Smooth muscle cell (in vitro differentiated cells): Measurements from ENCODE around the gene NINL. TPM values are rescaled to one million over a fixed set of nuclear protein-coding genes. Genes with fewer than 3 reads are reported as not detected.
"Not testable (repeated sequence)": the region's sequence is repeated elsewhere in the genome, so short reads cannot be mapped to it uniquely, and the experiment has no call there.

ENCODE experiments used
- DNase-seq: peaks from one replicate; lab custom pipeline; 2025; ENCODE audit not compliant: unreplicated experiment; lab: John Stamatoyannopoulos, UW
- H2AFZ ChIP-seq: fragments of 200-600 bp; sonication (generic); 2 replicates; pipeline ENCODE4 v1.6.0; 2016; ENCODE audit warnings: antibody characterized with exemption, low read depth, mild to moderate bottlenecking
- H3F3A ChIP-seq: fragments of 200-600 bp; sonication (generic); 2 replicates; pipeline ENCODE4 v1.6.0; 2017; ENCODE audit warnings: antibody characterized with exemption, low read depth
- H3K27ac ChIP-seq: fragments of 200-600 bp; sonication (generic); 2 replicates; pipeline ENCODE4 v1.5.1; 2016; ENCODE audit warnings: low read depth, mild to moderate bottlenecking
- H3K27me3 ChIP-seq: fragments of 200-600 bp; sonication (generic); 2 replicates; pipeline ENCODE4 v1.6.1; 2016; ENCODE audit warnings: low read depth, mild to moderate bottlenecking
- H3K36me3 ChIP-seq: fragments of 200-600 bp; sonication (generic); 2 replicates; pipeline ENCODE4 v1.5.1; 2016; ENCODE audit warnings: low read depth
- H3K4me1 ChIP-seq: fragments of 200-600 bp; sonication (generic); 2 replicates; pipeline ENCODE4 v1.5.1; 2016; ENCODE audit warnings: low read depth
- H3K4me2 ChIP-seq: fragments of 200-600 bp; sonication (generic); 2 replicates; pipeline ENCODE4 v1.6.0; 2016; ENCODE audit warnings: mild to moderate bottlenecking
- H3K4me3 ChIP-seq: fragments of 200-600 bp; sonication (generic); 2 replicates; pipeline ENCODE4 v1.5.1; 2016; ENCODE audit warnings: mild to moderate bottlenecking
- H3K79me2 ChIP-seq: fragments of 200-600 bp; sonication (generic); 2 replicates; pipeline ENCODE4 v1.6.0; 2016; ENCODE audit warnings: low read depth, mild to moderate bottlenecking
- H3K9ac ChIP-seq: fragments of 200-600 bp; sonication (generic); 2 replicates; pipeline ENCODE4 v1.6.0; 2016; ENCODE audit warnings: low read depth
- H3K9me3 ChIP-seq: fragments of 200-600 bp; sonication (generic); replicated peaks from 2 replicates; pipeline ENCODE4 v1.5.1; 2016; ENCODE audit warnings: low read depth
- H4K20me1 ChIP-seq: fragments of 200-600 bp; sonication (generic); 2 replicates; pipeline ENCODE4 v1.6.0; 2016; ENCODE audit warnings: low read depth
- CTCF ChIP-seq: fragments of 200-600 bp; sonication (generic); IDR thresholded peaks from 2 replicates; pipeline ENCODE4 v1.5.1; 2017; ENCODE audit warnings: borderline replicate concordance, mild to moderate bottlenecking, antibody characterized with exemption; ENCODE audit not compliant: insufficient read depth, poor library complexity, severe bottlenecking
- WGBS: methylation state at CpG from one replicate; pipeline ENCODE4 v1.1.7; 2016; ENCODE audit warnings: low lambda C conversion rate; 5-methylcytosine and 5-hydroxymethylcytosine counted together
- polyA plus RNA-seq: library from polyadenylated mRNA; unstranded; fragments of >200 nt; fragmentation: Nextera tagmentation; extraction: Ambion mirVana; gene quantifications from 2 replicates; pipeline ENCODE4 v1.2.1, GENCODE V29; 2016
- total RNA-seq: library from RNA; depleted of rRNA; stranded (reverse); fragments of >200 nt; gene quantifications from 2 replicates; pipeline ENCODE4 v1.2.3, GENCODE V29; 2014

The NINL gene
- total and polyA plus RNA-seq, 2 experiments from 2014 or later, result 10.7 to 12.2 TPM

GRCh38 chr20:25503936-25504335 lies 81.4 kb downstream of the NINL start:
- no peak overlapping the region for H3K27ac ChIP-seq
- H3K27me3 ChIP-seq, result no peaks in the 10 kb centered on the region
- no peaks in the 10 kb centered on the region for H3K79me2 ChIP-seq
- H3K9me3 ChIP-seq, result no peaks in the 10 kb centered on the region
- DNase-seq, result no peak
- H3K4me3 ChIP-seq, result no peak overlapping the region
- no peak overlapping the region for H3K9ac ChIP-seq
- H3F3A ChIP-seq, result no peaks in the 10 kb centered on the region
- H2AFZ ChIP-seq, result no peak overlapping the region
- no peaks in the 10 kb centered on the region for H4K20me1 ChIP-seq
- no peaks in the 10 kb centered on the region for H3K4me1 ChIP-seq
- H3K36me3 ChIP-seq, result no peaks in the 10 kb centered on the region
- no peak for TF ChIP-seq CTCF
- H3K4me2 ChIP-seq, result no peak overlapping the region
- WGBS, result 98% methylated on average over 11 of the region's 12 CpGs

GRCh38 chr20:25503051-25503639 lies 82.2 kb downstream of the NINL start:
- H3K4me3 ChIP-seq, H3K4me2 ChIP-seq, H3K27ac ChIP-seq, H3K4me1 ChIP-seq, H3K9me3 ChIP-seq, H3K36me3 ChIP-seq, H3F3A ChIP-seq, H4K20me1 ChIP-seq, DNase-seq, H3K9ac ChIP-seq, H3K79me2 ChIP-seq, H3K27me3 ChIP-seq, H2AFZ ChIP-seq: not testable (repeated sequence)
- 94% methylated on average over 6 of the region's 6 CpGs for WGBS

GRCh38 chr20:25500880-25501351 lies 84.4 kb downstream of the NINL start:
- H3F3A ChIP-seq, result no peaks in the 10 kb centered on the region
- 97% methylated on average over 13 of the region's 13 CpGs for whole genome bisulfite sequencing

GRCh38 chr20:25499855-25500434 lies 85.4 kb downstream of the NINL start:
- WGBS, result 91% methylated on average over 8 of the region's 8 CpGs
- no peak for TF ChIP-seq CTCF
- no peak for DNase-seq

More at GRCh38 chr20:25500880-25501351, 84.4 kb downstream of the NINL start:
- no peaks in the 10 kb centered on the region for H3K36me3 ChIP-seq
- TF ChIP-seq CTCF, result no peak
- H3K9me3 ChIP-seq, result no peaks in the 10 kb centered on the region
- H3K4me2 ChIP-seq, result no peak overlapping the region
- H3K27me3 ChIP-seq, result no peaks in the 10 kb centered on the region
- H3K4me1 ChIP-seq, result no peaks in the 10 kb centered on the region
- no peak overlapping the region for H2AFZ ChIP-seq
- no peak overlapping the region for H3K4me3 ChIP-seq
- no peaks in the 10 kb centered on the region for H3K79me2 ChIP-seq
- no peak for DNase-seq
- no peak overlapping the region for H3K9ac ChIP-seq
- no peak overlapping the region for H3K27ac ChIP-seq
- no peaks in the 10 kb centered on the region for H4K20me1 ChIP-seq

More at GRCh38 chr20:25499855-25500434, 85.4 kb downstream of the NINL start:
- no peak overlapping the region for H3K4me3 ChIP-seq
- H3K79me2 ChIP-seq, result no peaks in the 10 kb centered on the region
- no peaks in the 10 kb centered on the region for H3K4me1 ChIP-seq
- no peaks in the 10 kb centered on the region for H3K27me3 ChIP-seq
- no peak overlapping the region for H2AFZ ChIP-seq
- H4K20me1 ChIP-seq, result no peaks in the 10 kb centered on the region
- H3F3A ChIP-seq, result no peaks in the 10 kb centered on the region
- no peak overlapping the region for H3K27ac ChIP-seq
- no peak overlapping the region for H3K9ac ChIP-seq
- H3K4me2 ChIP-seq, result no peak overlapping the region
- no peaks in the 10 kb centered on the region for H3K36me3 ChIP-seq
- H3K9me3 ChIP-seq, result no peaks in the 10 kb centered on the region
